Psoas muscle (tissue), 8 donors: ENCODE measurements around the gene B4GALT1. TPM values are rescaled to one million over a fixed set of nuclear protein-coding genes. Genes with fewer than 3 reads are reported as not detected.

Experiments
- ATAC-seq, 4 donors: fragments of 200-7000 bp; cut with Tn5 transposase; one replicate each; pipeline ENCODE4 v1.9.1; 2020; ENCODE audit warnings: moderate library complexity in 3 of 4, mild to moderate bottlenecking in 2 of 4
- DNase-seq, 2 donors: peaks; one replicate each; pipeline ENCODE4 v3.0.0-alpha.2; 2020
- H3K27ac ChIP-seq: fragments of 200-600 bp; one replicate; pipeline ENCODE4 v1.8.0; 2022
- H3K27me3 ChIP-seq, 3 donors: fragments of 200-600 bp in 1 of 3; one replicate each; pipeline versions ENCODE4 v1.6.1 to v1.8.0; 2013 to 2022; ENCODE audit warnings: low read length in 2 of 3, mild to moderate bottlenecking in 2 of 3, moderate library complexity in 1 of 3; ENCODE audit not compliant: insufficient read depth in 3 of 3
- H3K36me3 ChIP-seq, 2 donors: fragments of 200-600 bp in 1 of 2; one replicate each; pipeline versions ENCODE4 v1.6.1 to v1.8.0; 2013 to 2022; ENCODE audit warnings: low read depth in 1 of 2, mild to moderate bottlenecking in 1 of 2, moderate library complexity in 1 of 2; ENCODE audit not compliant: insufficient read depth in 1 of 2
- H3K4me1 ChIP-seq: fragments of 200-600 bp; one replicate; pipeline ENCODE4 v1.8.0; 2022
- H3K4me3 ChIP-seq: fragments of 200-600 bp; one replicate; pipeline ENCODE4 v1.8.0; 2022; ENCODE audit warnings: mild to moderate bottlenecking
- H3K9me3 ChIP-seq: fragments of 200-600 bp; one replicate; pipeline ENCODE4 v1.8.0; 2022
- CTCF ChIP-seq: fragments of 200-600 bp; IDR thresholded peaks from one replicate; pipeline ENCODE4 v1.8.0; 2022; ENCODE audit warnings: antibody characterized with exemption
- WGBS, 3 donors: extraction: QIAGEN DNeasy Blood & Tissue Kit; methylation state at CpG; one replicate each; pipeline versions ENCODE4 v1.1.6 to v1.1.7; 2013; 5-methylcytosine and 5-hydroxymethylcytosine counted together
- intact Hi-C, 2 donors: fragments of 100-400 bp; cut with DNase I; formaldehyde crosslinking; loops; one replicate each; pipeline versions ENCODE4 v1.11.0 to v1.14.2; 2022
- polyA plus RNA-seq, 3 donors: library from polyadenylated mRNA; stranded (reverse); fragments of 200-250 nt; gene quantifications; one replicate each; pipeline ENCODE4 v1.2.3, GENCODE V29; 2013
- total RNA-seq, 4 donors: library from RNA; stranded (reverse); fragmentation: NEBNext Ultra II Directional in 2 of 4; extraction: Animal tissue kit (Norgen Biotek cat#: 25700) in 2 of 4; gene quantifications; one replicate each; pipeline versions ENCODE4 v1.2.1 to v1.2.4, GENCODE V29; 2021 to 2023
- donor health status: healthy with polysubstance abuse.
- donor health status: DM: no; HTN: no; CAD: no; lungs with moderate emphysema.
- donor health status: Bipolar disorder and iron deficiency.
- donor health status: healthy.
- donor health status: DM: yes; HTN: yes; CAD: no.
- donor health status: DM: no; HTN: no; CAD: no.
- donor health status: DM: no; HTN: no; CAD: no.
- donor health status: DM: yes; HTN: yes; CAD: no.

Gene B4GALT1
- total and polyA plus RNA-seq, 7 donors, result 13.0 to 28.1 (median 22.3) TPM

- DNase-seq (no peak), ATAC-seq (no peak)
- 73 to 77% (median 75%) methylated on average over 5 of the region's 5 CpGs for WGBS, 3 donors
- Histone ChIP-seq H3K4me3 (no peak overlapping the region), H3K36me3 (no peaks in the 10 kb centered on the region), H3K27ac (no peak overlapping the region), H3K4me1 (peaks cover 27% of the 10 kb centered on the region), H3K27me3 (no peaks in the 10 kb centered on the region), H3K9me3 (no peaks in the 10 kb centered on the region)
- no peak for TF ChIP-seq CTCF
- intact Hi-C loops, result no loop called here
Observed at GRCh38 chr9:33185858-33186257, 18.7 kb upstream of the B4GALT1 start.

- intact Hi-C loops, result no loop called here
- H3K4me1 ChIP-seq, result peaks cover 30% of the 10 kb centered on the region
- no peak for DNase-seq
- no peak overlapping the region for H3K4me3 ChIP-seq
- H3K9me3 ChIP-seq, result no peaks in the 10 kb centered on the region
- no peaks in the 10 kb centered on the region for H3K27me3 ChIP-seq
- TF ChIP-seq CTCF, result no peak
- no peaks in the 10 kb centered on the region for H3K36me3 ChIP-seq
- ATAC-seq, result no peak
- no peak overlapping the region for H3K27ac ChIP-seq
- WGBS, 3 donors, result 82 to 88% (median 85%) methylated on average over 11 of the region's 11 CpGs
Observed at GRCh38 chr9:33185406-33185805, 18.3 kb upstream of the B4GALT1 start.

GRCh38 chr9:33184963-33185362 lies 17.8 kb upstream of the B4GALT1 start:
- DNase-seq (no peak), ATAC-seq (no peak)
- intact Hi-C loops, result no loop called here
- 33 to 54% (median 47%) methylated on average over 2 of the region's 2 CpGs for WGBS, 3 donors
- Histone ChIP-seq H3K27me3 (no peaks in the 10 kb centered on the region), H3K4me3 (no peak overlapping the region), H3K9me3 (no peaks in the 10 kb centered on the region), H3K4me1 (peaks cover 30% of the 10 kb centered on the region), H3K27ac (no peak overlapping the region), H3K36me3 (no peaks in the 10 kb centered on the region)
- TF ChIP-seq CTCF, result no peak

- H3K4me3 ChIP-seq, result no peak overlapping the region
- peaks cover 25% of the 10 kb centered on the region for H3K4me1 ChIP-seq
- H3K9me3 ChIP-seq, result no peaks in the 10 kb centered on the region
- no peaks in the 10 kb centered on the region for H3K36me3 ChIP-seq
- no peak for DNase-seq
- ATAC-seq, result no peak
- no peak for TF ChIP-seq CTCF
- H3K27ac ChIP-seq, result no peak overlapping the region
- WGBS, 3 donors, result 90 to 93% (median 91%) methylated on average over 2 of the region's 2 CpGs
- intact Hi-C loops, result no loop called here
- no peaks in the 10 kb centered on the region for H3K27me3 ChIP-seq
Observed at GRCh38 chr9:33182519-33182918, 15.4 kb upstream of the B4GALT1 start.

GRCh38 chr9:33180526-33181184 lies 13.5 kb upstream of the B4GALT1 start:
- intact Hi-C loops, result no loop called here
- H3K4me3 ChIP-seq, result no peak overlapping the region
- DNase-seq (no peak), ATAC-seq (peak in 3 of 4 donors; percentile 32 to 67 (median 42))
- H3K4me1 ChIP-seq, result peaks cover 8% of the 10 kb centered on the region
- no peak for TF ChIP-seq CTCF
- 61 to 69% (median 63%) methylated on average over 8 of the region's 8 CpGs for WGBS, 3 donors
- no peak overlapping the region for H3K27ac ChIP-seq
- H3K9me3 ChIP-seq, result no peaks in the 10 kb centered on the region
- H3K27me3 ChIP-seq, result no peaks in the 10 kb centered on the region
- H3K36me3 ChIP-seq, result no peaks in the 10 kb centered on the region
